NK-92 (cell line): Measurements from ENCODE around the gene SYNPR.
"Not testable (repeated sequence)": the region's sequence is repeated elsewhere in the genome, so short reads cannot be mapped to it uniquely, and the experiment has no call there.

Source experiments
- DNase-seq: peaks from one replicate; lab custom pipeline; 2025; ENCODE audit not compliant: unreplicated experiment; lab: John Stamatoyannopoulos, UW

Gene SYNPR

DNA sequence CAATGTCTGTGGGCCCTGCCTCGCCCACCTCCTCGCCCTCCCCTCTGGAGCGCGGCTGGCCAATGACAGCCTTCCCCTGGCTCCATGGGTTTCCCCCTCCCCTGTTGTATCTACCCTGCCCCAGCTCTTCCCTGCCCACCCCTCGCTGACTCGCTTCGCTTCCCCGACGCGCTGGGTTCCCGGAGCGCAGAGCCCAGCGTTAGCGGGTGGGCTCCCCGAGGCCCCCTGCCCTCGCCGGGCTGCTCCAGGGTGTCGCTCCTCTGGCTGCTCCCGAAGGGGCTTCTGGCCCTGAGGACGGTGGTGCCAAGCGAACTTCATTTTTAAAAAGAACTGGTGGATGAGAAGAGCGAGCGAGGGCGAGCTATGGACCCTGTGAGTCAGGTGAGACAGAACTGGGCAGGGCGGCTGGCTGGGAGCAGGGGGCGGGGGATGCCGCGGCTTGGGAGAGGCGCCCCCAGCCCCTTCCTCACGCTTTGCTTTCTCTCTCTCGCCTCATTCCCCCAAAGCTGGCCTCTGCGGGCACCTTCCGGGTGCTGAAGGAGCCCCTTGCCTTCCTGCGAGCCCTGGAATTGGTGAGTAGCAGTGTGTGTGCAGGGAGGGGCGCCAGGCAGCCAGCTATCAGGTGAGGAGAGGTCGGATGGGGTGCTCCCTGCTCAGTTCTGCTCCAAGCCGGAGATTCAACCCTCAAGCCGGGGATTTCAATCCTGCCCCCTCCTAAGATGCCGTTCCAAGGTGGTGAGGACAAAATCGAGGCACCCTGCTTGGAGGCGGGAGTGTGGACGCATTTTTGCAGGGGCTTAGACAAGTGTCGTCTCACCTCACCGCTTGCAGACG, at the start of gene SYNPR:
Gene SYNPR (plus strand): TSS at position 138 of the 834 bp plus-strand sequence.
- DNase-seq = no peak

- DNase-seq = no peak
These were observed 49.4 kb upstream of the SYNPR start for GRCh38 chr3:63228677-63229076.

DNA sequence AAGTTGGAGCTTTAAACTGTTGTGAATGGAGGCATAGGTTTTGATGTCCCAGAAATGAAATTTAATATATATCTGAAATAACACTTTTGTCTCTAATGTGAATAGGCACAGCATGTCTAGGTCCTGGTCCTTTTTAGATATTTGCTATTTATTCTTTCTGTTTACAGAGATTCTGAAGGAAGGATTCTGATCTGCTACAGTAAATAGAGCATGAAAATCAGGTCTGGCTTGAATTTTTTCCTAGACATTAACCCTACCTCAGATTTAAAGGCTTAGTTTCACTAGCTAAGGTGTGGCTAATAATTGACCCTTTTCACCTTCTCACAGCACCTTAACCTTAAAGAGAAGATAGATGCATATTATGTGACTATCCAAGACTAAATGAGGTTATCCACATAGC, 48.0 kb upstream of the SYNPR start:
- no peak for DNase-seq

GRCh38 chr3:63231643-63232042, 46.5 kb upstream of the SYNPR start:
- DNase-seq = no peak

GRCh38 chr3:63232764-63233396, 45.2 kb upstream of the SYNPR start:
- DNase-seq = no peak

DNA sequence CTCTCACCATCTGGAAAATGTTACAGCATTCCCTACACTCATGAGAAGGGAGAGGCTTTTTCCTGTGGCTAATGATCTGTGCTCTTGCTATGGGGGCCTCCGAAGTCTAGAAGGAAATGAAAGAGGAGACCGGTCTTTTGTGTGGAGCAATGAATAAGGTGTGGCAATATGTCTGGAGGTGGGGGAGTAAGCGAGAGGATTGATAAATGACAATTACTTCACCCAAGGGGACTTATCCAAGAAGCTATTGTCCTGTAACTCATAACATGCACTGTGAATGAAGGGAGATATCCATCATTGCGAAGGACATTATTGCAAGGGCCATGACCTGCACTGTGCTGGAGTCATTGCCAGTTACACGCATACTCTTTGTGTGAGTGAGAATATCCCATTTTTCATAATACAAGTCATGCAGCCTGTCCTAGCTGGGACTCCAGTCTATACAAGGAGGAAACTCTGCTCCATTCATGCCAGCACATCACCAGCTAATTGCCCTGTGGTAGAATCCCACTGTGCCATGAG, 37.7 kb upstream of the SYNPR start:
- no peak for DNase-seq

GRCh38 chr3:63242124-63242523, 36.0 kb upstream of the SYNPR start:
- DNase-seq = no peak

GRCh38 chr3:63244486-63244885, 33.6 kb upstream of the SYNPR start:
- DNase-seq = no peak

DNA sequence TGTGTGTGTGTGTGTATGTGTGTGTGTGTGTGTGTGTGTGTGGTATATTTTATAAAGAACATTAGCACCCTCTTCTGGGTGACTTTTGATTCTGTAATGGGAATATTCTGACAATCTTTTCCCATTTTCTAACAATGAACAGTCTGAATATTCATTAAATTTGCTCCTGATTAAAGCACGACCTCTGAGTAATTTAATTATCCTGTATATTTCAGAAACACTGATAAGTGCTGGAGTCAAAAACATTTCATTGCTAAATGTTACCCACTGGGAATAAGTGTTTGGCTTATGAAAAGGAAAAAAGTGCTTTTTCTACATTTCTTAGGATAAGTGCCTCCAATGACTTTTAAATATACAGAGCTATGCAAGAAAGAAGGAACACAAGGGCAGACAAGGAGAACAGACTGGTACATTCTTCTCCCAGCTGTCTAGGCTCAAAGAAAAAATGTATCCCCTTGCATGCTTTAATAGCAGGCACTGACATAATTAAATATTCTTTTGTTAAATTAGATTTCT, 32.3 kb upstream of the SYNPR start:
- no peak for DNase-seq

DNA sequence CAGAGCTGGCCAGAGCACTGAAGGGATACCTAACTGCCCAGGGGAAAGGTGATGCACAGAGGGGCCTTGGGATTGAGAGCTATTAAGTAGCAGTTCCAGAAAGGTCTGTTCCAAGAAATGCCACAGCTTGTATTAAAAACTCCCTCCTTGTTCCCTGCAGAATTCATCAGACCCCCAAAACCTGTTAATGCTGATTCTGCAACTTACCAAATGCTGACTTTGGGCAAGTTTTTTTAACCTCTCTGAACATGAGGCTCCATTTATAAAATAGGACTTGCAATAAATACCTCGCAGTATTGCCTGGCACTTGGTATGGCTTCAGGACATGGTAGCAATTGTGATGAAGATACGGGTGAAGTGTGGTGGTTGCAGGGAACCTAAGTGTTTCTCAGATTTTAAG, 30.1 kb upstream of the SYNPR start:
- DNase-seq = no peak

DNA sequence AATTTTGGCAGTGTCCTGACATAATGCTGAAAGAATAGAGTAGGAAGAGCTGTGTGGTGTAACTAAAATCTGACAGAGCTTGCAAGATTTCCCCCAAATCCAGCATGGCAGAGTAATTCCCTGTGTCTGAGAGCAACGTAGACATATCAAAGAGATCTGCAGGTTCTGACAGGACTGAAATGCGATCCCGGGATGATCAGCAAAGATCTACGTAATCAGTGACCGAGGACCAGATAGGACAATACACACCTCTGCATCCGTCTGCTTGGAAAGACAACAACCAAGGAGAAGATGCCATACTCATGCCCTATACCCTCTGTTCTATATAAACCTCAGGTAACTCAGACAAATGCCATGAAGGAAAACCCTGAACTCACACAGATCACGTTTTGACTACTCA, 26.6 kb upstream of the SYNPR start:
- no peak for DNase-seq

GRCh38 chr3:63255819-63256218, 22.3 kb upstream of the SYNPR start:
- not testable (repeated sequence) for DNase-seq

DNA sequence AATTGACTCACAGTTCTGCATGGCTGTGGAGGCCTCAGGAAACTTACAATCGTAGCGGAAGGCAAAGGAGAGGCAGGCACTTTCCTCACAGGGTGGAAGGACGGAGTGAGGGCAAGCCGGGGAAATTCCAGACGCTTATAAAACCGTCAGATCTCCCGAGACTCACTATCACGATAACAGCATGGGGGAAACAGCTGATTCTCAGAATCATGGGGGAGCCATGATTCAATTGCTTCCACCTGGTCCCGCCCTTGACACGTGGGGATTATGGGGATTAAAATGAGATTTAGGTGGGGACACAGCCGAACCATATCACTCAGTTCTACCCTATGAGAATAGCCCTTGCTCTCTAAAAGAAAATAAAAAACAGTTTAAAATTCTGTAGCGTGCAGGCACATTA, 13.4 kb upstream of the SYNPR start:
- DNase-seq = no peak

DNA sequence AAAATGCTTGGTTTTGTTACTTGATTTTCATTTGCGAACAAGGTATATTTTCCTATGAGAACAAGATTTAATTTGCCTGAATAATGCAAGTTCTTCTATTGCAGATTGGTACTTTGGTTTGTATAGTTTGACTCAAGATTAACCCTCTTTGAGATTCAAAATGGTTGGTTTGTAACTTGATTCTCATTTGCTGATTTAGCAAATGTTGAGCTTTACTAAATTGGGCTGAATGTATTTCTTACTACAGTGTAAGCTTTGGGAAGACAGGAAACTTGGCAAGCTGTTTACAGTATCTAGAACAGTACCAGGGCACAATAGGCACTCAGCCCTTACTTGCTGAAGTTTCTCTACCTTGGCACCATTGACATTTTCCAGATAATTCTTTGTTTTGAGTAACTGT, 3.7 kb upstream of the SYNPR start:
- no peak for DNase-seq

GRCh38 chr3:63279005-63279841, 1.1 kb downstream of the SYNPR start:
- DNase-seq = no peak

GRCh38 chr3:63287610-63288009, 9.5 kb downstream of the SYNPR start:
- no peak for DNase-seq

- DNase-seq = no peak
These were observed 12.6 kb downstream of the SYNPR start for GRCh38 chr3:63290686-63291085.

- no peak for DNase-seq
These were observed 16.2 kb downstream of the SYNPR start for GRCh38 chr3:63294332-63294731.

GRCh38 chr3:63295356-63295755, 17.2 kb downstream of the SYNPR start:
- DNase-seq = no peak

- DNase-seq = no peak
These were observed 17.7 kb downstream of the SYNPR start for GRCh38 chr3:63295806-63296205.

DNA sequence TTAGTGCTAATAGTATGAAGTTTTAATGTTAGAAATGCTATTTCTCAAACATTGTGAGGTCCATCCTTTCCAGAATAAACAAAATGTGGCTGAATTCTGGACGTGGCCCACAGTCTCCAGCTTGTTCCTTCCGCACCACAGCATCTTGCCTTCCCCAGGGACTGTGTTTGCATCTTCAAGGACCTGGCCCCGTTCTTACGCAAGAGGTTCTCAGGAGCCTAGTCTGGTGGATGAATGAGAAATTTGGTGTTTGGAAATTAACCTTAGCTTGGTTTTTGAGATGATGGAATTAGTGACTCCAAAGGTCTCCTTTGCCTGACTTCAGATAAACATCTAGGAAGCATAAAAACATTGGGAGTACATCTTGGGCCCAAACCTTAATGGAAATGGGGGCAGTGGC, 18.1 kb downstream of the SYNPR start:
- no peak for DNase-seq
